GM10248 (cell line): ENCODE data around the gene RHO.
"Not testable (repeated sequence)": the region's sequence is repeated elsewhere in the genome, so short reads cannot be mapped to it uniquely, and the experiment has no call there.

ENCODE experiments used
- CTCF ChIA-PET: fragments of 300-600 bp; sonication (Branson Sonifier 250); formaldehyde crosslinking; extraction: SDS; loops from one replicate; lab custom pipeline; 2021; ENCODE audit warnings: antibody characterized with exemption; lab: Yijun Ruan, JAX
- POLR2A ChIA-PET: fragments of 350-650 bp; sonication (Branson Sonifier 250); formaldehyde crosslinking; extraction: SDS; loops from one replicate; lab custom pipeline; 2020; ENCODE audit warnings: antibody characterized with exemption; lab: Yijun Ruan, JAX
- DNase-seq: peaks from one replicate; pipeline ENCODE4 v3.0.0; 2012; ENCODE audit errors: extremely low spot score
- CTCF ChIP-seq: IDR thresholded peaks from 2 replicates; pipeline ENCODE4 v1.5.1; 2012; ENCODE audit warnings: mild to moderate bottlenecking, low read depth; ENCODE audit errors: extremely low read depth, missing control alignments, control extremely low read depth

The RHO gene

GRCh38 chr3:129493206-129493605 lies 35.2 kb upstream of the RHO start:
- no peak for TF ChIP-seq CTCF
- CTCF ChIA-PET: interaction anchor here (0.8 to 5.2 kb wide), 6 partner anchors 9 to 450 kb away, joined by 3 to 48 read pairs (median 4); no protein-coding TSS in a partner anchor
- DNase-seq: no peak
- POLR2A ChIA-PET: interaction anchor here (0.7 kb wide), 1 partner anchor 8 kb away, joined by 5 read pairs; no protein-coding TSS in a partner anchor

DNA sequence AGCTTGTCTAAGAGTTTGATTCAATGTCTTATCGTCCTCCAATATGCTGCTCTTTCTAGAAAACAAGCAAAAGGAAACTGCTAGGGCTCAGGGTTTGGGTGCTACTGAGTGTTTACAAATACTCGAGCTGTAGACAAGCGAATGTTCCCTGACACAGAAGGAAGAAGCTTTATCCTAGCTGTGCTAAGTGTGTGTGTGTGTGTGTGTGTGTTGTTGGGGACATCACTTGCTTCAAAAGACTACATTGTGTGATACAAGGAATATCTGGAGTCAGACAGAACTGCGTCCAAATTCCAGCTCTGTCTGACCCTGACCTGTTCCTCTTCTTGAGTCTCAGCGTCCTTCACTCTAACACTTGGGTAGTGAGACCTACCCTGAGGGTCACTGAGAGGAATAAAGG lies 33.9 kb upstream of the RHO start:
- CTCF ChIA-PET: interaction anchor here (1.2 to 2.1 kb wide), 2 partner anchors 111 to 440 kb away, joined by 3 to 6 read pairs; no protein-coding TSS in a partner anchor
- DNase-seq, POLR2A ChIA-PET: not testable (repeated sequence)

DNA sequence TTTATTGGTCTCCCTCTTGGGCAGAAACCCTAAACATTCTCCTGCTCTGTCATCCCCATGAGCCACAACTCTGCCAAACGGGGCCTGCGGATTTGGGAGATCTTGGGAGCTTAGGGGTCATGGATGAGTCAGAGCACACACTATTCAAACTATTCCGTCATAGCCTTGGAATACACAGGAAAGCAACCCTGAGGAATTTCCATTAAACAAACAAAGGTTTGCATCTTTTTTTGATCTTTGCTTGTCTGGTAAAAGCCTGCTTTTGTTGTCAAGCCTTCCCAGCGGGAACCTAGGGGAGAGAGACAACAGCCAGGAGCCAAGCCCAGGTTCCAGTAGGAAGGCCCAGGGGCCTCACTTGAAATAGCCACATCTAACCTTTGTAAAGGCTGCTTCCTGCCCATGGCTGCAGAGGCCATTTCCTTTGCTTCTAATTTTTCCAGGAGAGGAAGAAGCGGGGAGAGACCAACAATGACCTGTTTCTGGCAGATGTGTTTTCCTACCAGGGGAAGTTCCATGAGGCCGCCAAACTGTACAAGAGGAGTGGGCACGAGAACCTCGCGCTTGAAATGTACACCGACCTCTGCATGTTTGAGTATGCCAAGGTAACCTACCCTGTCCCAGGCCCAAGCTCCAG lies 33.3 kb upstream of the RHO start:
- DNase-seq, POLR2A ChIA-PET: not testable (repeated sequence)
- CTCF ChIA-PET: interaction anchor here (1.2 kb wide), 1 partner anchor 112 kb away, joined by 3 read pairs; no protein-coding TSS in a partner anchor

GRCh38 chr3:129497876-129498275 lies 30.6 kb upstream of the RHO start:
- POLR2A ChIA-PET, DNase-seq: not testable (repeated sequence)
- CTCF ChIA-PET: interaction anchor here (1.0 kb wide), 1 partner anchor 8 kb away, joined by 3 read pairs; no protein-coding TSS in a partner anchor

GRCh38 chr3:129498603-129499488 lies 29.6 kb upstream of the RHO start:
- DNase-seq, POLR2A ChIA-PET: not testable (repeated sequence)
- CTCF ChIA-PET: interaction anchor here (1.0 kb wide), 1 partner anchor 9 kb away, joined by 3 read pairs; no protein-coding TSS in a partner anchor

GRCh38 chr3:129499604-129500333 lies 28.7 kb upstream of the RHO start:
- DNase-seq, POLR2A ChIA-PET: not testable (repeated sequence)
- CTCF ChIA-PET: interaction anchor here (5.6 kb wide), 1 partner anchor 8 kb away, joined by 48 read pairs; no protein-coding TSS in a partner anchor

- DNase-seq: no peak
- CTCF ChIA-PET: interaction anchor here (5.6 kb wide), 1 partner anchor 9 kb away, joined by 48 read pairs; no protein-coding TSS in a partner anchor
- no peak for TF ChIP-seq CTCF
- POLR2A ChIA-PET: no interaction called here
Measured at GRCh38 chr3:129500334-129500658, 28.1 kb upstream of the RHO start.

DNA sequence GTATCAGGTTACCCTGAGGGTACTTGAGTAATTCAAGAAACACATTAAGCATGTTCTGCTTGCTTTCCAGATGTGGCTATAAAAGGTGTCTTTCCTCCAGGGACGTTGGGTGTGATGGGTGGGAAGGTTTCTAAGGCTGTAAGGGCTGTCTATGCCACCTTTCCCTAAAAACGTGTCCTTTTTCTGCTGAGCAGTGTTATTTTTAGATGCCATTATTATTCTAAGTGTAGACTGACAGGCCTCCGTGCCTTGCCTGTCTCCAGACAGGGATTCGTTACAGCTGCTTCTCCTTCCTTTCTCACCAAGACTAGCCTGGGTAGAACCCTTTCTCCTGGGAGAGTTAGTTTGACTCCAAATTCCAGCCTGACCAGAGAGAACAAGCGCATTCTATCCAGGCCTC lies 26.8 kb upstream of the RHO start:
- no peak for TF ChIP-seq CTCF
- ChIA-PET CTCF (interaction anchor here (5.6 kb wide), 1 partner anchor 10 kb away, joined by 48 read pairs; no protein-coding TSS in a partner anchor), POLR2A (interaction anchor here (0.5 kb wide), 1 partner anchor 9 kb away, joined by 5 read pairs; no protein-coding TSS in a partner anchor)
- no peak for DNase-seq
